Esophagus squamous epithelium (tissue), 5 donors: ENCODE results near the gene SERPINH1. TPM values are rescaled to one million over a fixed set of nuclear protein-coding genes. Genes with fewer than 3 reads are reported as not detected.

ENCODE experiments used
- DNase-seq: peaks from one replicate; lab custom pipeline; 2025; lab: John Stamatoyannopoulos, UW
- H3K27ac ChIP-seq, 4 donors: fragments of 200-600 bp; sonication (generic); one replicate each; pipeline ENCODE4 v1.5.1; 2016 to 2019; ENCODE audit warnings: mild to moderate bottlenecking in 1 of 4
- H3K27me3 ChIP-seq, 4 donors: fragments of 200-600 bp; sonication (generic); 1 replicate in 3 of 4; 2 replicates in 1 of 4; pipeline versions ENCODE4 v1.5.1 to v1.6.0; 2017 to 2021; ENCODE audit warnings: antibody characterized with exemption in 1 of 4
- H3K36me3 ChIP-seq, 3 donors: fragments of 200-600 bp; sonication (generic); one replicate each; pipeline ENCODE4 v1.5.1; 2016 to 2019
- H3K4me1 ChIP-seq, 3 donors: fragments of 200-600 bp; sonication (generic); one replicate each; pipeline ENCODE4 v1.5.1; 2017 to 2019
- H3K4me3 ChIP-seq, 4 donors: fragments of 200-600 bp; sonication (generic); 1 replicate in 3 of 4; 2 replicates in 1 of 4; pipeline ENCODE4 v1.5.1; 2016 to 2019; ENCODE audit warnings: mild to moderate bottlenecking in 2 of 4, moderate library complexity in 1 of 4
- H3K9me3 ChIP-seq, 3 donors: fragments of 200-600 bp; sonication (generic); one replicate each; pipeline ENCODE4 v1.5.1; 2016 to 2019
- CTCF ChIP-seq, 6 experiments: fragments of 450-650 bp in 4 of 6; fragments of 200-600 bp in 2 of 6; sonication (generic) in 2 of 6; IDR thresholded peaks; one replicate each; pipeline ENCODE4 v1.5.1; 2016 to 2019; ENCODE audit warnings: antibody characterized with exemption in 6 of 6, mild to moderate bottlenecking in 4 of 6, moderate library complexity in 4 of 6
- POLR2A ChIP-seq, 4 donors: fragments of 450-650 bp; IDR thresholded peaks; one replicate each; pipeline ENCODE4 v1.6.1; 2017; ENCODE audit warnings: antibody characterized with exemption in 4 of 4, mild to moderate bottlenecking in 4 of 4, moderate library complexity in 3 of 4
- WGBS, 2 donors: methylation state at CpG; one replicate each; pipeline ENCODE4 v1.1.5; 2018; 5-methylcytosine and 5-hydroxymethylcytosine counted together
- intact Hi-C: fragments of 100-400 bp; cut with DNase I; formaldehyde crosslinking; loops from one replicate; pipeline ENCODE4 v1.15.0; 2022
- total RNA-seq, 4 donors: library from RNA; depleted of rRNA; stranded (reverse); fragments of >200 nt; gene quantifications; one replicate each; pipeline ENCODE4 v1.1.0, GENCODE V29; 2016
- donor health status: DM: yes; HTN: yes; CAD: no.

The SERPINH1 gene
- total RNA-seq, 4 donors from 2014 or later, result 41.4 to 70.1 (median 46.5) TPM

- Histone ChIP-seq H3K9me3 (no peaks in the 10 kb centered on the region), H3K36me3 (no peaks in the 10 kb centered on the region), H3K4me1 (no peaks in the 10 kb centered on the region), H3K27me3 (peaks cover 0 to 16% (median 0%) of the 10 kb centered on the region in 4 donors), H3K4me3 (no peak overlapping the region), H3K27ac (no peak overlapping the region)
- TF ChIP-seq CTCF (IDR thresholded peaks at IDR 0.05) (no peak), POLR2A (IDR thresholded peaks at IDR 0.05) (no peak)
- intact Hi-C loops, result no loop called here
- WGBS, 2 donors, result 33 to 45% methylated on average over 2 of the region's 2 CpGs
- no peak for DNase-seq
These were observed 31.3 kb downstream of the SERPINH1 start for GRCh38 chr11:75593286-75593915.

- no peak for TF ChIP-seq CTCF (IDR thresholded peaks at IDR 0.05)
- no peak for TF ChIP-seq POLR2A (IDR thresholded peaks at IDR 0.05)
- H3K9me3 ChIP-seq, result no peaks in the 10 kb centered on the region
- WGBS, 2 donors, result 79 to 81% methylated on average over 6 of the region's 6 CpGs
- peaks cover 0 to 16% (median 0%) of the 10 kb centered on the region in 4 donors for H3K27me3 ChIP-seq
- H3K36me3 ChIP-seq, result no peaks in the 10 kb centered on the region
- H3K4me1 ChIP-seq, result no peaks in the 10 kb centered on the region
- intact Hi-C loops, result no loop called here
- peak overlapping the region in 2 of 4 donors; percentile 12 to 25 for H3K27ac ChIP-seq
- DNase-seq, result no peak
- H3K4me3 ChIP-seq, result no peak overlapping the region
These were observed 32.2 kb downstream of the SERPINH1 start for GRCh38 chr11:75594211-75594610.

- Histone ChIP-seq H3K27ac (no peak overlapping the region), H3K27me3 (peaks cover 0 to 19% (median 0%) of the 10 kb centered on the region in 4 donors), H3K4me1 (no peaks in the 10 kb centered on the region), H3K36me3 (no peaks in the 10 kb centered on the region), H3K9me3 (no peaks in the 10 kb centered on the region), H3K4me3 (no peak overlapping the region)
- intact Hi-C loops, result no loop called here
- DNase-seq, result no peak
- 79 to 83% methylated on average over 2 of the region's 2 CpGs for WGBS, 2 donors
- TF ChIP-seq CTCF (IDR thresholded peaks at IDR 0.05), result no peak
- TF ChIP-seq POLR2A (IDR thresholded peaks at IDR 0.05), result no peak
These were observed 33.4 kb downstream of the SERPINH1 start for GRCh38 chr11:75595429-75595828.

- H3K4me1 ChIP-seq, result no peaks in the 10 kb centered on the region
- no peak for DNase-seq
- TF ChIP-seq POLR2A (IDR thresholded peaks at IDR 0.05) (no peak), CTCF (IDR thresholded peaks at IDR 0.05) (no peak)
- H3K27me3 ChIP-seq, result peaks cover 0 to 27% (median 0%) of the 10 kb centered on the region in 4 donors
- no peak overlapping the region for H3K27ac ChIP-seq
- 67 to 90% methylated on average over 3 to 4 of the region's 4 CpGs for WGBS, 2 donors
- no peaks in the 10 kb centered on the region for H3K36me3 ChIP-seq
- no peak overlapping the region for H3K4me3 ChIP-seq
- no peaks in the 10 kb centered on the region for H3K9me3 ChIP-seq
- intact Hi-C loops, result no loop called here
These were observed 34.9 kb downstream of the SERPINH1 start for GRCh38 chr11:75596914-75597313.

- peaks cover 0 to 27% (median 0%) of the 10 kb centered on the region in 4 donors for H3K27me3 ChIP-seq
- 59 to 61% methylated on average over 3 to 4 of the region's 4 CpGs for WGBS, 2 donors
- no peaks in the 10 kb centered on the region for H3K9me3 ChIP-seq
- H3K4me1 ChIP-seq, result no peaks in the 10 kb centered on the region
- H3K4me3 ChIP-seq, result no peak overlapping the region
- no peaks in the 10 kb centered on the region for H3K36me3 ChIP-seq
- DNase-seq, result no peak
- TF ChIP-seq POLR2A (IDR thresholded peaks at IDR 0.05) (no peak), CTCF (IDR thresholded peaks at IDR 0.05) (peak in 1 of 6 experiments; percentile 43)
- no peak overlapping the region for H3K27ac ChIP-seq
- intact Hi-C loops, result no loop called here
These were observed 35.6 kb downstream of the SERPINH1 start for GRCh38 chr11:75597636-75598035.
